ENCODE data around the gene TRAF7. TPM values are rescaled to one million over a fixed set of nuclear protein-coding genes. Genes with fewer than 3 reads are reported as not detected.

The TRAF7 gene
- total RNA-seq, 4 donors from 2014 or later, result 42.6 to 64.5 (median 54.3) TPM

DNA sequence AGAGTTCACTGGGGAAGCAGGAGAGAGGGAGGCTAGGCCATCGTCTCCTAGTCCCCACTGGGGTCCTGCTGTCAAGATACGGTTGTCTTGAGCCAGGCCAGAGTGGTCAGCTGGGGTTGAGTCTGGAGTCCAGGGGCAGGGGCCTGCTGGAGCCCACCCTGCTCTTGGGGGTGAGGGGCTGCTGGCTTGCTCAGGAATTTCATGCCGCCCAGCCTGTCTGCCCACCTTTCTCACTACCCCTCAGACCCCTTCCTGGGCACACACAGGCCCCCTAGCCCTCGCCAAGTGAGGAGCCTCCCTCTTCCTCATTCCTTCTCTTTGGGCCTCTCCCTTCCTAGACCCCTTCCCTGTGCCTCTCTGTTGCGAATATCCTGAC, 1.3 kb downstream of the TRAF7 start:
- intact Hi-C loops (cut with DNase I), result loop anchor here (5.0 kb wide), 1 partner anchor 95 kb away; the partner anchor contains the start of gene ECI1
- no peak for TF ChIP-seq POLR2AphosphoS5 (IDR thresholded peaks at IDR 0.05)
- TF ChIP-seq, protein P1, sequence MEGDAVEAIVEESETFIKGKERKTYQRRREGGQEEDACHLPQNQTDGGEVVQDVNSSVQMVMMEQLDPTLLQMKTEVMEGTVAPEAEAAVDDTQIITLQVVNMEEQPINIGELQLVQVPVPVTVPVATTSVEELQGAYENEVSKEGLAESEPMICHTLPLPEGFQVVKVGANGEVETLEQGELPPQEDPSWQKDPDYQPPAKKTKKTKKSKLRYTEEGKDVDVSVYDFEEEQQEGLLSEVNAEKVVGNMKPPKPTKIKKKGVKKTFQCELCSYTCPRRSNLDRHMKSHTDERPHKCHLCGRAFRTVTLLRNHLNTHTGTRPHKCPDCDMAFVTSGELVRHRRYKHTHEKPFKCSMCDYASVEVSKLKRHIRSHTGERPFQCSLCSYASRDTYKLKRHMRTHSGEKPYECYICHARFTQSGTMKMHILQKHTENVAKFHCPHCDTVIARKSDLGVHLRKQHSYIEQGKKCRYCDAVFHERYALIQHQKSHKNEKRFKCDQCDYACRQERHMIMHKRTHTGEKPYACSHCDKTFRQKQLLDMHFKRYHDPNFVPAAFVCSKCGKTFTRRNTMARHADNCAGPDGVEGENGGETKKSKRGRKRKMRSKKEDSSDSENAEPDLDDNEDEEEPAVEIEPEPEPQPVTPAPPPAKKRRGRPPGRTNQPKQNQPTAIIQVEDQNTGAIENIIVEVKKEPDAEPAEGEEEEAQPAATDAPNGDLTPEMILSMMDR (IDR thresholded peaks at IDR 0.05), result no peak
- TF ChIP-seq EP300 (IDR thresholded peaks at IDR 0.05), result no peak
- TF ChIP-seq POLR2A (IDR thresholded peaks at IDR 0.05; ENCODE audit: low read depth), result no peak
- Histone ChIP-seq H3K27ac (replicated peaks in 1 of 4) (peak overlapping the region; percentile 90 to 96 (median 93)), H3K4me1 (peaks cover 71 to 91% (median 89%) of the 10 kb centered on the region in 4 donors), H3K36me3 (peaks cover 0 to 5% (median 1%) of the 10 kb centered on the region in 4 donors), H3K27me3 (no peaks in the 10 kb centered on the region), H3K9me3 (no peaks in the 10 kb centered on the region), H3K4me3 (peak overlapping the region; percentile 62 to 92 (median 71))
- DNase-seq (ENCODE audit: extremely low spot score), result no peak
- 57% methylated on average over 5 of the region's 5 CpGs for WGBS

DNA sequence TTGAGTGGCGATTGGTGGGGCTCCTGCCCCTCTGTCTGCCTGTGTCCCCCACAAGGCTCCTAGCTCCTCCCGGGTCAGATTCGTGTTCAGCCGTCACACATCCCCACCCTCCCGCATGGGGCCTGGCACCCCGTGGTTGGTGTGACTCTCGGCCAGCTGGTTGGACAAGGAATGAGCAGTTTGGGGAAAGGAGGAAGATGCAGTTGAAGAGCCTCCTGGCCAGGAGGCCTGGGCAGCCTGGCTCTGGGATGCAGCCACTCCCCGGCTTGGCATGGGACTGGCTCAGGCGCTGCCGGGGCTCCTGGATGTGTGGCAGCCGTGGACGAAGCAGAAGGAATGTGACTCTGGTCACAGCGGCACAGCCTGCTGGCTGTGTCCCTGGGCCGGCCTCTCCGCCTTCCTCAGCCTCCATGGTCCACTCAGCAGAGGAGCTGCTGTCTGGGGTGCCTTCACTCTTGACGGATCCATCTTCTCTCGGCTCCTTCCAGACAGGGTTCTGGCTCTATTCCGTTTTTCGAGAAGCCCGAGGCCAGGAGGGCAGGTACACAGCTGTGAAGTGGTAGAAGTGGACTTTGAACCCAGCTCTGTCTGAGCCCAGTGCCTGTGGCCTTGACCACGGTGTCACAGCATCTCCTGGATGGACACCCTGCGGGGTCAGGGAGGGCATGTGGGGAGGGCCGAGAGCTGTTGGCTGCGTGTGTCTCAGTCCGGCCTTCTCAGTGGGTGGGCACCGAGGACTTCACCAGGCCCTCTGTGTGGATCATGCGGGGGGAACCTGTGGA, 2.1 kb downstream of the TRAF7 start:
- peak overlapping the region; percentile 13 to 92 (median 71) for H3K4me3 ChIP-seq
- H3K9me3 ChIP-seq, result no peaks in the 10 kb centered on the region
- H3K4me1 ChIP-seq, result peaks cover 63 to 91% (median 89%) of the 10 kb centered on the region in 4 donors
- no peaks in the 10 kb centered on the region for H3K27me3 ChIP-seq
- DNase-seq (ENCODE audit: extremely low spot score), result no peak
- 55% methylated on average over 19 of the region's 27 CpGs for WGBS
- no peaks in the 10 kb centered on the region for H3K36me3 ChIP-seq
- intact Hi-C loops (cut with DNase I), result loop anchor here (5.0 kb wide), 1 partner anchor 95 kb away; the partner anchor contains the start of gene ECI1
- TF ChIP-seq, protein P1 (IDR thresholded peaks at IDR 0.05), result no peak
- TF ChIP-seq EP300 (IDR thresholded peaks at IDR 0.05) (no peak), POLR2AphosphoS5 (IDR thresholded peaks at IDR 0.05) (peak; percentile 48 to 68)
- peak overlapping the region; percentile 90 to 96 (median 93) for H3K27ac ChIP-seq (replicated peaks in 1 of 4)

DNA sequence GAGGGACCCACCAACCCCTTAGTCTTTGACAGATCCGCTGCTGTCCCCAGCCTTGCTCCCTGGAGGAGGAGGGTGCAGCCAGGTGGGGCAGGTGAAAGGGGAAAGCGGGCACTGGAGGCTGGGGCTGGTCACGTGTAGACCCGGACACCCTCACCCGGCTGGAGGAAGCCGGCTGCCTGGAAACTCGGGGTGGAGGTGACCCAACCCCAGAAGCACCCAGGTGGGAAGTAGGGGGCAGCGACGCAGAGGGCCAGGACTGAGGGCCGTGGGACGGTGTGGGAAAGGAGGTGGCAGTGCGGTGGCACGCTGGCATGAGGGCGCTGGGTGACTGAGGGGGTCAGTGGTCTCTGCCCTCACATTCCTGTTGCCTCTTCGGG, 2.7 kb downstream of the TRAF7 start:
- no peaks in the 10 kb centered on the region for H3K9me3 ChIP-seq
- peak overlapping the region; percentile 90 to 96 (median 93) for H3K27ac ChIP-seq (replicated peaks in 1 of 4)
- H3K27me3 ChIP-seq, result no peaks in the 10 kb centered on the region
- TF ChIP-seq POLR2AphosphoS5 (IDR thresholded peaks at IDR 0.05), result no peak
- no peak for TF ChIP-seq EP300 (IDR thresholded peaks at IDR 0.05)
- TF ChIP-seq POLR2A (IDR thresholded peaks at IDR 0.05; ENCODE audit: low read depth), result no peak
- TF ChIP-seq, protein P1 (IDR thresholded peaks at IDR 0.05), result no peak
- H3K4me1 ChIP-seq, result peaks cover 57 to 91% (median 88%) of the 10 kb centered on the region in 4 donors
- H3K36me3 ChIP-seq, result peaks cover 0 to 3% (median under 1%) of the 10 kb centered on the region in 4 donors
- H3K4me3 ChIP-seq, result peak overlapping the region in 3 of 4 donors; percentile 2 to 63 (median 41)
- WGBS, result 66% methylated on average over 15 of the region's 15 CpGs
- intact Hi-C loops (cut with DNase I), result loop anchor here (5.0 kb wide), 1 partner anchor 94 kb away; the partner anchor contains the start of gene ECI1
- DNase-seq (ENCODE audit: extremely low spot score), result no peak

DNA sequence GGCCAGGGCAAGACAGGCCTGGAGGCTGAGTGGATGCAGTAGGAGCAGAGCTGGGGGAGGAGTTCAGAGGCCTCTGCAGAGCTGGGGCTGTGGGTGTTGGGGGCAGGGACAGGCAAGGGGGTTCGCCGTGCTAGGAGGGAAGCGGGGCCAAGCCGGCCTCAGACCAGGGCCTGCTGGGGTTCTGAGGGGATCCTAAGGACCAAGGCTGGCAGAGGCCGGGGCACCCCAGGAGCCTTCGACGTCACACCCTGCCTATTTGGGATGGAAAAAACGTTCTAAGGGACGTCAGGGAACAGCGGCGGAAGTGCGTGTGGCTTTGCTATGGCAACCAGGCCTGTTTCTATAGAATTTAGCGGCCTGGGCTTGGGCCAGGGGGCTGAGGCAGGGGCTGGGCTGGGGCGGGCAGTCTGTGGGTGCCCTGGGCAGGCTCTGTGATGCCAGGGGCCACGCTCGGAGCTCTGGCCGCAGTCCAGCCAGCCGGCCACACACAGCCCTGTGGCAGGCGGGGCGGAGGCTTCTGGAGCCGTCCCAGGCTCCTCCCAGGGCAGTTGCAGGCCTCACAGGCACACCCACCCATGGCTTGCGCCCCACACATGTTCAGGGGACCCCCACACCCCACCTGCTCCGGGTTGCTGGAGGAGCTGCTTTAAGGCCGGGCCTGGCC, 3.7 kb downstream of the TRAF7 start:
- H3K4me3 ChIP-seq, result peak overlapping the region; percentile 41 to 55 (median 48)
- H3K4me1 ChIP-seq, result peaks cover 49 to 83% (median 79%) of the 10 kb centered on the region in 4 donors
- WGBS, result 41% methylated on average over 20 of the region's 24 CpGs
- H3K27me3 ChIP-seq, result no peaks in the 10 kb centered on the region
- TF ChIP-seq POLR2AphosphoS5 (IDR thresholded peaks at IDR 0.05) (peak; percentile 71 to 81), EP300 (IDR thresholded peaks at IDR 0.05) (peak; percentile 20)
- TF ChIP-seq, protein P1 (IDR thresholded peaks at IDR 0.05), result no peak
- peak overlapping the region; percentile 90 to 96 (median 93) for H3K27ac ChIP-seq (replicated peaks in 1 of 4)
- H3K36me3 ChIP-seq, result peaks cover 0 to 10% (median 8%) of the 10 kb centered on the region in 4 donors
- intact Hi-C loops (cut with DNase I), result loop anchor here (5.0 kb wide), 1 partner anchor 93 kb away; the partner anchor contains the start of gene ECI1
- no peak for DNase-seq (ENCODE audit: extremely low spot score)
- H3K9me3 ChIP-seq, result no peaks in the 10 kb centered on the region
